Fibroblast of mammary gland (primary cell): ENCODE data around the gene RNF40.

ENCODE experiments used
- DNase-seq: peaks from one replicate; pipeline ENCODE4 v3.0.0-alpha.2; 2010; ENCODE audit warnings: low read depth
- H3K4me3 ChIP-seq: 2 replicates; pipeline ENCODE4 v1.5.1; 2011; ENCODE audit warnings: low read depth, mild to moderate bottlenecking, low read length, moderate library complexity; ENCODE audit not compliant: control insufficient read depth
- CTCF ChIP-seq: conservative IDR thresholded peaks from 2 replicates; pipeline ENCODE4 v1.5.1; 2011; ENCODE audit warnings: low read depth, low read length, inconsistent platforms; ENCODE audit not compliant: control insufficient read depth, insufficient read depth

The RNF40 gene

GRCh38 chr16:30755955-30756780, 6.0 kb upstream of the RNF40 start:
- TF ChIP-seq CTCF: no peak
- no peak overlapping the region for H3K4me3 ChIP-seq
- DNase-seq: no peak

GRCh38 chr16:30756781-30757100, 5.4 kb upstream of the RNF40 start:
- no peak for TF ChIP-seq CTCF
- no peak overlapping the region for H3K4me3 ChIP-seq
- DNase-seq: no peak

- TF ChIP-seq CTCF: no peak
- no peak overlapping the region for H3K4me3 ChIP-seq
Measured at GRCh38 chr16:30757316-30757715, 4.8 kb upstream of the RNF40 start.

GRCh38 chr16:30758988-30759491, 3.1 kb upstream of the RNF40 start:
- no peak for TF ChIP-seq CTCF
- DNase-seq: no peak
- no peak overlapping the region for H3K4me3 ChIP-seq

More at GRCh38 chr16:30757316-30757715, 4.8 kb upstream of the RNF40 start:
- DNase-seq: no peak

- H3K4me3 ChIP-seq: no peak overlapping the region
- no peak for TF ChIP-seq CTCF
- DNase-seq: no peak
Measured at GRCh38 chr16:30760001-30760559, 2.0 kb upstream of the RNF40 start.

GRCh38 chr16:30760577-30761426, 1.3 kb upstream of the RNF40 start:
- DNase-seq: peak; percentile 13
- peak overlapping the region; percentile 92 for H3K4me3 ChIP-seq
- TF ChIP-seq CTCF: no peak
